Hepatocyte (in vitro differentiated cells): ENCODE results near the gene RNFT2. TPM values are rescaled to one million over a fixed set of nuclear protein-coding genes. Genes with fewer than 3 reads are reported as not detected.

Experiments used
- DNase-seq: peaks from one replicate; pipeline ENCODE4 v3.0.0-alpha.2; 2016; ENCODE audit warnings: low spot score
- H2AFZ ChIP-seq: fragments of 200-600 bp; sonication (generic); 2 replicates; pipeline ENCODE4 v1.6.0; 2016; ENCODE audit warnings: antibody characterized with exemption, mild to moderate bottlenecking
- H3K27ac ChIP-seq: fragments of 200-600 bp; sonication (generic); 2 replicates; pipeline ENCODE4 v1.5.1; 2016; ENCODE audit warnings: mild to moderate bottlenecking
- H3K27me3 ChIP-seq: fragments of 200-600 bp; sonication (generic); 2 replicates; pipeline ENCODE4 v1.6.1; 2016
- H3K36me3 ChIP-seq: fragments of 200-600 bp; sonication (generic); replicated peaks from 2 replicates; pipeline ENCODE4 v1.5.1; 2016; ENCODE audit warnings: low read depth; ENCODE audit not compliant: insufficient read depth
- H3K4me1 ChIP-seq: fragments of 200-600 bp; sonication (generic); 2 replicates; pipeline ENCODE4 v1.5.1; 2016; ENCODE audit warnings: mild to moderate bottlenecking, moderate library complexity; ENCODE audit not compliant: insufficient read depth
- H3K4me2 ChIP-seq: fragments of 200-600 bp; sonication (generic); 2 replicates; pipeline ENCODE4 v1.6.0; 2016
- H3K4me3 ChIP-seq: fragments of 200-600 bp; sonication (generic); 2 replicates; pipeline ENCODE4 v1.5.1; 2016; ENCODE audit warnings: mild to moderate bottlenecking
- H3K79me2 ChIP-seq: fragments of 200-600 bp; sonication (generic); 2 replicates; pipeline ENCODE4 v1.6.0; 2017; ENCODE audit warnings: mild to moderate bottlenecking
- H3K9me2 ChIP-seq: fragments of 200-600 bp; sonication (generic); replicated peaks from 2 replicates; pipeline ENCODE4 v1.6.0; 2017; ENCODE audit warnings: mild to moderate bottlenecking; ENCODE audit not compliant: insufficient read depth
- H3K9me3 ChIP-seq: fragments of 200-600 bp; sonication (generic); 2 replicates; pipeline ENCODE4 v1.5.1; 2016; ENCODE audit warnings: low read depth, mild to moderate bottlenecking
- H4K20me1 ChIP-seq: fragments of 200-600 bp; sonication (generic); 2 replicates; pipeline ENCODE4 v1.6.0; 2016; ENCODE audit warnings: mild to moderate bottlenecking; ENCODE audit not compliant: insufficient read depth, poor library complexity, severe bottlenecking
- EZH2 ChIP-seq: fragments of 200-600 bp; sonication (generic); IDR thresholded peaks from 2 replicates; pipeline ENCODE4 v1.6.1; 2016; ENCODE audit warnings: antibody characterized with exemption, mild to moderate bottlenecking, borderline replicate concordance
- EZH2phosphoT487 ChIP-seq: fragments of 200-600 bp; sonication (generic); IDR thresholded peaks from one replicate; pipeline ENCODE4 v1.6.1; 2018; ENCODE audit warnings: antibody characterized with exemption, mild to moderate bottlenecking, low read depth, moderate library complexity; ENCODE audit not compliant: unreplicated experiment, severe bottlenecking
- WGBS: methylation state at CpG from one replicate; pipeline ENCODE4 v1.1.6; 2016; ENCODE audit warnings: low lambda C conversion rate; ENCODE audit errors: missing lambda C conversion rate; 5-methylcytosine and 5-hydroxymethylcytosine counted together
- polyA plus RNA-seq: library from polyadenylated mRNA; unstranded; fragments of >200 nt; fragmentation: Nextera tagmentation; extraction: Ambion mirVana; gene quantifications from 2 replicates; pipeline ENCODE4 v1.2.1, GENCODE V29; 2016
- total RNA-seq: library from RNA; depleted of rRNA; stranded (reverse); fragments of >200 nt; gene quantifications from 2 replicates; pipeline ENCODE4 v1.2.3, GENCODE V29; 2014
- TF ChIP-seq, protein P1 (sequence below): fragments of 200-600 bp; sonication (generic); IDR thresholded peaks from 2 replicates; pipeline ENCODE4 v1.5.1; 2016; ENCODE audit warnings: antibody characterized with exemption, mild to moderate bottlenecking; ENCODE audit not compliant: poor library complexity

RNFT2 gene
- total and polyA plus RNA-seq, 2 experiments from 2014 or later = 1.5 to 2.9 TPM

DNA sequence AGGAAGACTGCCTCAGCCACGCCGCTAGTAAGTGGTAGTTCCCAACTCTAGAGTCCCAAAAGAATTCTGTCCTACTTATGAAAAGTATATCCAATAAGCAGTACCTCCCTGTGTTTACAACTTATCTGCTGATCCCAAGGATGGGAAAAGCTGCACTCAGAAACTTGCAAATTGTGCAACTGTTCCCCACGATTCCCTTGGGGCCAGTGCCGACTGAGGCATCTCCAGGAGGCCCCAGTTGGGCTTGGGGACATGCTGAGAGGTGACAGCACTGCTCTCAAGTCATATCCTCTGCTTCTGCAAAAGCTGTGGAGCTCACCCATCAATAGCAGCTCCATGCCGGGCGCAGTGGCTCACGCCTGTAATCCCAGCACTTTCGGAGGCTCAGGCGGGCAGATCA is 23.9 kb upstream of the RNFT2 start:
- DNase-seq = no peak
- no peaks in the 10 kb centered on the region for H3K9me3 ChIP-seq
- H3K27me3 ChIP-seq = peaks cover 10% of the 10 kb centered on the region
- no peaks in the 10 kb centered on the region for H3K36me3 ChIP-seq
- WGBS = 94% methylated on average over 8 of the region's 9 CpGs
- no peak overlapping the region for H2AFZ ChIP-seq
- H4K20me1 ChIP-seq = peaks cover 8% of the 10 kb centered on the region
- H3K4me3 ChIP-seq = no peak overlapping the region
- no peaks in the 10 kb centered on the region for H3K9me2 ChIP-seq
- H3K4me2 ChIP-seq = no peak overlapping the region
- TF ChIP-seq EZH2 = no peak
- no peak for TF ChIP-seq EZH2phosphoT487
- TF ChIP-seq, protein P1, sequence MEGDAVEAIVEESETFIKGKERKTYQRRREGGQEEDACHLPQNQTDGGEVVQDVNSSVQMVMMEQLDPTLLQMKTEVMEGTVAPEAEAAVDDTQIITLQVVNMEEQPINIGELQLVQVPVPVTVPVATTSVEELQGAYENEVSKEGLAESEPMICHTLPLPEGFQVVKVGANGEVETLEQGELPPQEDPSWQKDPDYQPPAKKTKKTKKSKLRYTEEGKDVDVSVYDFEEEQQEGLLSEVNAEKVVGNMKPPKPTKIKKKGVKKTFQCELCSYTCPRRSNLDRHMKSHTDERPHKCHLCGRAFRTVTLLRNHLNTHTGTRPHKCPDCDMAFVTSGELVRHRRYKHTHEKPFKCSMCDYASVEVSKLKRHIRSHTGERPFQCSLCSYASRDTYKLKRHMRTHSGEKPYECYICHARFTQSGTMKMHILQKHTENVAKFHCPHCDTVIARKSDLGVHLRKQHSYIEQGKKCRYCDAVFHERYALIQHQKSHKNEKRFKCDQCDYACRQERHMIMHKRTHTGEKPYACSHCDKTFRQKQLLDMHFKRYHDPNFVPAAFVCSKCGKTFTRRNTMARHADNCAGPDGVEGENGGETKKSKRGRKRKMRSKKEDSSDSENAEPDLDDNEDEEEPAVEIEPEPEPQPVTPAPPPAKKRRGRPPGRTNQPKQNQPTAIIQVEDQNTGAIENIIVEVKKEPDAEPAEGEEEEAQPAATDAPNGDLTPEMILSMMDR = no peak
- H3K27ac ChIP-seq = no peak overlapping the region
- H3K79me2 ChIP-seq = peaks cover 9% of the 10 kb centered on the region
- H3K4me1 ChIP-seq = no peaks in the 10 kb centered on the region

DNA sequence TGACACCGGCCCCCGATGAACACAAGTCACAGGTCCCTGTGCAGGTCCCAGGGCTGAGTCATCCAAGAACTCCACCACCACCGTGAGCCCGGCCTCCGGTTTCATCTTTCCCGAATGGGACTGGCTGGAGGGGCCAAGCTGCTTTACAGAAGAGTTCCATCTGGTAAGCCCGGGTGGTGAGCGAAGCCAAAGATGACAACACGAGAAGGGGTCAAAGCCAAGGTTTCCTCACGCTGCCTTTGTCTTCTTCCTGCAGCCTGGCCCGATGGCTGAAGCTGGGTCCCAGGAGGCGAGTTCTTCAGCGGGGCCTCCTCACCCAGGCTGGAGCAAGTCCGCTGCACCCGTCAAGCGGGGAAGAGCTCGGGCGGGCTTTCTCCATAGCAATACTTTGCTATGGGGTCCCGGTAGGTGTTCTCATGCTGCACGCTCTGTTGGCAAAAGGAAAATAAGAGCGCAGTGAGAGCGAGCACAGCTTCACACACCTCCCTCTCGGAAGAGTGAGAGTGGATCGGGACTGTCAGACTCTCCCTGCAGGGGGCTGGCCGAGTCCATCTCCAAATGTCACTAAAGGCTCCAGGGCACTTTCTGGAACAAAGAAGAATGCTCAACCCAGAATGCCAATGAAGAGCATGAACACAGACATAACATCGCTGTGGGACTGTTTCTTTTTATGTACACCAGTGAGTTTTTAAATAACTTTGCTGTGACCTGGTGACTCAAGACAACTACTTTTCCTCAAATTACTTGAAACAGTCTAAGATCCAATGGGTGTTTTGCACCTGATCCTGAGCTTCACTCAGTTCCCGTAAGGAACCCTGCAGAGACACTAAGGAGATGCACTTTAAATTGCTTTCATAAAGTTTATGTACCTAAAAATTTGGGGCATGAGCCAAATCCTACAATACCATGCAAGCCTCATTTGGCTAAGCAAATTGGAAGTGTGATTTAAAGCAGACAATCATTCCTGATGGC is 20.4 kb upstream of the RNFT2 start:
- whole genome bisulfite sequencing = 88% methylated on average over 27 of the region's 27 CpGs

DNA sequence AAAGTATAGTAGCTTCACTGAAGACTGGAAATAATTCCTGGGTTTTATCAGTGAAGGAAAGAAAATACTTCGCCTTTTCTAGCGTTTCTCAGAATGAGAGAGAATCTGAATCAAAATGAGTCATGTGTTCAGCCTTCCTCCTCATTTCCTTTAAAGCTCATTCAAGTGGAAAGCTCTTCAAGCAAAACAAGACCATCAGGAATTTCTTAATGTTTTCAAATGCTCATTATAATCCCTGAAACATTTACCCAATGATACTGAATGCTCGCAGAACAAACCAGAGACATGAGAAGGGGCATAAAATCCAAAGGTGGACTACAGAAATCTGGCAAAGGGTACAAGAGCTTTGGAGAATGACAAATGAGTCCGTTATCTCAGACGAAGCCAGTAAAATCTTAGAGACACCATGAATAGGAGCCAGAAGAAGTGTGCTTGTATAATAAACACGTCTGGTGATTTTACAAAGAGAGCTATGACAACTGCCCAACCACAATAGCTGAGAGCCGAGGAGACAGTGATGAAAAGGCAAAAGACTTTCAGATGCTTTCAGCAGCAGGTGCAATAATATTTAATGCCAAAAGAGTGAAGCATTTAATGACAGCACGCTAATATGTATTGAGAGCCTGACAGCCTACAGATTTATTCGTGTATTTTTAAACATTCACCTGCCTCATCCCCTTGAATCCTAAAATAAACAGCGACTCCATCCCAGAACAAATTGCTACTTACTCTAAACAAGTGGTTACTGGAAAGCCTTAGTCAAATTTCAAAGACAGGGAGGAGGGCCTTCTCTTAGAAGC is 19.3 kb upstream of the RNFT2 start:
- DNase-seq = no peak
- no peaks in the 10 kb centered on the region for H3K9me3 ChIP-seq
- no peak overlapping the region for H3K4me3 ChIP-seq
- no peaks in the 10 kb centered on the region for H3K9me2 ChIP-seq
- H4K20me1 ChIP-seq = peaks cover 31% of the 10 kb centered on the region
- no peak overlapping the region for H2AFZ ChIP-seq
- H3K4me1 ChIP-seq = no peaks in the 10 kb centered on the region
- peaks cover 48% of the 10 kb centered on the region for H3K79me2 ChIP-seq
- no peaks in the 10 kb centered on the region for H3K27me3 ChIP-seq
- no peak overlapping the region for H3K4me2 ChIP-seq
- TF ChIP-seq EZH2 (no peak), EZH2phosphoT487 (no peak)
- TF ChIP-seq, protein P1 = no peak
- H3K27ac ChIP-seq = peak overlapping the region; percentile 13
- no peaks in the 10 kb centered on the region for H3K36me3 ChIP-seq
- 62% methylated on average over 10 of the region's 10 CpGs for WGBS

More for the DNA sequence above, 20.4 kb upstream of the RNFT2 start:
- DNase-seq = no peak
- H3K79me2 ChIP-seq = peaks cover 37% of the 10 kb centered on the region
- H3K4me1 ChIP-seq = no peaks in the 10 kb centered on the region
- no peak overlapping the region for H3K4me3 ChIP-seq
- no peak overlapping the region for H3K4me2 ChIP-seq
- no peak overlapping the region for H3K27ac ChIP-seq
- H2AFZ ChIP-seq = no peak overlapping the region
- H3K27me3 ChIP-seq = no peaks in the 10 kb centered on the region
- H4K20me1 ChIP-seq = peaks cover 24% of the 10 kb centered on the region
- H3K9me2 ChIP-seq = no peaks in the 10 kb centered on the region
- TF ChIP-seq, protein P1 = no peak
- TF ChIP-seq EZH2 (no peak), EZH2phosphoT487 (no peak)
- no peaks in the 10 kb centered on the region for H3K36me3 ChIP-seq
- no peaks in the 10 kb centered on the region for H3K9me3 ChIP-seq
